H9 (cell line): Measurements from ENCODE around the gene FHIT. TPM values are rescaled to one million over a fixed set of nuclear protein-coding genes. Genes with fewer than 3 reads are reported as not detected.

ENCODE experiments used
- DNase-seq: peaks from one replicate; pipeline ENCODE4 v3.0.0-alpha.2; 2017
- H2AFZ ChIP-seq: one replicate; pipeline ENCODE4 v1.6.1; 2013; ENCODE audit warnings: mild to moderate bottlenecking, low read length, control low read depth, moderate library complexity
- H2AK5ac ChIP-seq: 2 replicates; pipeline ENCODE4 v1.6.1; 2013; ENCODE audit warnings: low read length, control low read depth, mixed read lengths; ENCODE audit not compliant: insufficient read length
- H2BK120ac ChIP-seq: one replicate; pipeline ENCODE4 v1.6.1; 2013; ENCODE audit warnings: low read depth, mild to moderate bottlenecking, low read length, control low read depth, inconsistent platforms; ENCODE audit not compliant: poor library complexity, severe bottlenecking
- H2BK12ac ChIP-seq: 2 replicates; pipeline ENCODE4 v1.6.1; 2013; ENCODE audit warnings: low read length, control low read depth, mixed read lengths, low read depth; ENCODE audit not compliant: insufficient read length
- H2BK15ac ChIP-seq: 2 replicates; pipeline ENCODE4 v1.6.1; 2013; ENCODE audit warnings: low read depth, low read length, control low read depth
- H2BK20ac ChIP-seq: one replicate; pipeline ENCODE4 v1.6.1; 2013; ENCODE audit warnings: low read depth, mild to moderate bottlenecking, low read length, control low read depth, inconsistent platforms; ENCODE audit not compliant: poor library complexity, severe bottlenecking
- H2BK5ac ChIP-seq: 2 replicates; pipeline ENCODE4 v1.6.1; 2013; ENCODE audit warnings: low read length, control low read depth, mixed read lengths; ENCODE audit not compliant: insufficient read length
- H3K14ac ChIP-seq: 2 replicates; pipeline ENCODE4 v1.6.1; 2013; ENCODE audit warnings: low read length, control low read depth; ENCODE audit not compliant: insufficient read depth
- H3K18ac ChIP-seq: 2 replicates; pipeline ENCODE4 v1.6.1; 2013; ENCODE audit warnings: low read depth, mild to moderate bottlenecking, mixed read lengths, low read length, control low read depth; ENCODE audit not compliant: insufficient read length
- H3K23ac ChIP-seq: 2 replicates; pipeline ENCODE4 v1.6.1; 2013; ENCODE audit warnings: low read length, control low read depth, mixed read lengths, low read depth; ENCODE audit not compliant: insufficient read length
- H3K23me2 ChIP-seq: 2 replicates; pipeline ENCODE4 v1.6.1; 2013; ENCODE audit warnings: low read depth, mild to moderate bottlenecking, mixed read lengths, low read length, control low read depth; ENCODE audit not compliant: insufficient read length, poor library complexity, severe bottlenecking
- H3K27ac ChIP-seq: 2 replicates; pipeline ENCODE4 v1.5.1; 2013; ENCODE audit warnings: low read length, control low read depth, mixed read lengths, low read depth; ENCODE audit not compliant: insufficient read length
- H3K27me3 ChIP-seq: 2 replicates; pipeline ENCODE4 v1.6.1; 2013; ENCODE audit warnings: low read length, control low read depth, inconsistent platforms; ENCODE audit not compliant: insufficient read depth
- H3K4ac ChIP-seq: 2 replicates; pipeline ENCODE4 v1.6.1; 2013; ENCODE audit warnings: low read depth, mild to moderate bottlenecking, control low read depth, inconsistent platforms, low read length, moderate library complexity
- H3K4me1 ChIP-seq: 2 replicates; pipeline ENCODE4 v1.6.1; 2013; ENCODE audit warnings: low read length, control low read depth, inconsistent platforms; ENCODE audit not compliant: insufficient read depth
- H3K4me2 ChIP-seq: 2 replicates; pipeline ENCODE4 v1.6.1; 2013; ENCODE audit warnings: low read length, control low read depth, mixed read lengths; ENCODE audit not compliant: insufficient read length, insufficient read depth
- H3K56ac ChIP-seq: 2 replicates; pipeline ENCODE4 v1.6.1; 2013; ENCODE audit warnings: low read depth, mild to moderate bottlenecking, mixed read lengths, low read length, control low read depth; ENCODE audit not compliant: insufficient read length
- H3K79me1 ChIP-seq: 2 replicates; pipeline ENCODE4 v1.6.1; 2013; ENCODE audit warnings: low read depth, mild to moderate bottlenecking, moderate library complexity, low read length, control low read depth, inconsistent platforms; ENCODE audit not compliant: insufficient read depth, poor library complexity, severe bottlenecking
- H3K79me2 ChIP-seq: 2 replicates; pipeline ENCODE4 v1.6.1; 2013; ENCODE audit warnings: low read length, control low read depth, inconsistent platforms; ENCODE audit not compliant: insufficient read depth
- H3K9ac ChIP-seq: 2 replicates; pipeline ENCODE4 v1.6.1; 2013; ENCODE audit warnings: low read length, control low read depth, mixed read lengths; ENCODE audit not compliant: insufficient read length; ENCODE audit errors: extremely low read depth
- H3K9me3 ChIP-seq: one replicate; pipeline ENCODE4 v1.6.1; 2013; ENCODE audit warnings: low read depth, low read length, inconsistent platforms; ENCODE audit not compliant: control insufficient read depth
- H3T11ph ChIP-seq: one replicate; pipeline ENCODE4 v1.6.1; 2013; ENCODE audit warnings: mild to moderate bottlenecking, low read length, control low read depth, inconsistent platforms
- H4K20me1 ChIP-seq: one replicate; pipeline ENCODE4 v1.6.1; 2013; ENCODE audit not compliant: control insufficient read depth, insufficient read length, insufficient read depth
- H4K5ac ChIP-seq: 2 replicates; pipeline ENCODE4 v1.6.1; 2013; ENCODE audit warnings: low read depth, mild to moderate bottlenecking, mixed read lengths, low read length, control low read depth; ENCODE audit not compliant: insufficient read length
- H4K8ac ChIP-seq: replicated peaks from 2 replicates; pipeline ENCODE4 v1.6.1; 2013; ENCODE audit warnings: low read length, control low read depth, mixed read lengths, low read depth; ENCODE audit not compliant: insufficient read length
- H4K91ac ChIP-seq: 2 replicates; pipeline ENCODE4 v1.6.1; 2013; ENCODE audit warnings: low read depth, mild to moderate bottlenecking, moderate library complexity, mixed read lengths, low read length, control low read depth; ENCODE audit not compliant: insufficient read length
- H3K27ac Mint-ChIP-seq, 3 experiments: 2 replicates in 2 of 3; 3 replicates in 1 of 3; pipeline ENCODE4 v1.8.0; 2020 to 2021; ENCODE audit warnings: mixed read lengths in 3 of 3, mild to moderate bottlenecking in 1 of 3, moderate library complexity in 1 of 3
- H3K27me3 Mint-ChIP-seq: 2 replicates; pipeline ENCODE4 v1.8.0; 2021; ENCODE audit warnings: low read depth, mild to moderate bottlenecking, moderate library complexity, mixed read lengths
- H3K36me3 Mint-ChIP-seq, 3 experiments: 2 replicates in 2 of 3; 3 replicates in 1 of 3; pipeline ENCODE4 v1.8.0; 2020 to 2021; ENCODE audit warnings: low read depth in 3 of 3, mixed read lengths in 3 of 3; ENCODE audit not compliant: insufficient read depth in 1 of 3
- H3K4me1 Mint-ChIP-seq, 2 experiments: 2 replicates each; pipeline ENCODE4 v1.8.0; 2020; ENCODE audit warnings: mixed read lengths in 2 of 2
- H3K4me3 Mint-ChIP-seq, 2 experiments: 2 replicates in 1 of 2; 3 replicates in 1 of 2; pipeline ENCODE4 v1.8.0; 2020 to 2021; ENCODE audit warnings: mild to moderate bottlenecking in 2 of 2, mixed read lengths in 2 of 2, moderate library complexity in 1 of 2
- H3K9me3 Mint-ChIP-seq, 2 experiments: 2 replicates in 1 of 2; 3 replicates in 1 of 2; pipeline ENCODE4 v1.8.0; 2020; ENCODE audit warnings: mild to moderate bottlenecking in 2 of 2, mixed read lengths in 2 of 2, moderate library complexity in 1 of 2
- CTCF ChIP-seq: fragments of 200-600 bp; sonication (generic); conservative IDR thresholded peaks from 3 replicates; pipeline ENCODE4 v1.8.0; 2021; ENCODE audit warnings: antibody characterized with exemption, mild to moderate bottlenecking
- WGBS: extraction: QIAGEN DNeasy Blood & Tissue Kit; methylation state at CpG from one replicate; pipeline ENCODE4 v1.1.7; 2013; ENCODE audit warnings: missing lambda C conversion rate, low lambda C conversion rate, mixed read lengths; ENCODE audit not compliant: insufficient read length; ENCODE audit errors: extremely low coverage; 5-methylcytosine and 5-hydroxymethylcytosine counted together
- total RNA-seq: library from RNA; stranded (reverse); gene quantifications from 2 replicates; pipeline ENCODE4 v1.2.1, GENCODE V29; 2021

Gene FHIT
- total RNA-seq, 1 experiment from 2014 or later: 3.0 TPM

- no peak overlapping the region for H3K4ac ChIP-seq
- H3K27me3 ChIP-seq: no peaks in the 10 kb centered on the region
- H3K9ac ChIP-seq: no peak overlapping the region
- WGBS: no CpG with 5 or more reads among the region's 3 CpGs
- Mint-ChIP-seq H3K4me3 (no peak overlapping the region), H3K27me3 (no peaks in the 10 kb centered on the region; the same call in none of the 2 replicates), H3K9me3 (no peaks in the 10 kb centered on the region), H3K27ac (no peak overlapping the region), H3K4me1 (no peaks in the 10 kb centered on the region), H3K36me3 (no peaks in the 10 kb centered on the region)
- H2BK20ac ChIP-seq: no peak overlapping the region
- no peak overlapping the region for H3K27ac ChIP-seq
- H3K9me3 ChIP-seq: no peaks in the 10 kb centered on the region
- no peak for DNase-seq
- H4K20me1 ChIP-seq: no peaks in the 10 kb centered on the region
- H2BK12ac ChIP-seq: no peak overlapping the region
- no peak overlapping the region for H4K8ac ChIP-seq
- H3K79me1 ChIP-seq: no peaks in the 10 kb centered on the region
- H3K23ac ChIP-seq: no peak overlapping the region
- no peak for TF ChIP-seq CTCF
- no peak overlapping the region for H4K5ac ChIP-seq
- no peak overlapping the region for H3K18ac ChIP-seq
- H3K79me2 ChIP-seq: no peaks in the 10 kb centered on the region
- no peak overlapping the region for H4K91ac ChIP-seq
- H2AK5ac ChIP-seq: no peak overlapping the region
- H3K56ac ChIP-seq: no peak overlapping the region
- H2BK15ac ChIP-seq: no peak overlapping the region
- H3T11ph ChIP-seq: no peak overlapping the region
- no peaks in the 10 kb centered on the region for H3K4me1 ChIP-seq
- no peak overlapping the region for H3K14ac ChIP-seq
- H3K4me2 ChIP-seq: no peak overlapping the region
- no peak overlapping the region for H2BK120ac ChIP-seq
- H2AFZ ChIP-seq: no peak overlapping the region
- H3K23me2 ChIP-seq: no peaks in the 10 kb centered on the region
- H2BK5ac ChIP-seq: no peak overlapping the region
Observed at GRCh38 chr3:59839283-59839682, 1412.0 kb downstream of the FHIT start.
